CD4-positive, alpha-beta T cell treated with Interleukin-6 for 4 hours (primary cell): ENCODE results near the gene INCA1.
A peak's percentile ranks its signal among the peaks of the same experiment; 100 is the strongest.
"Not testable (repeated sequence)": the region's sequence is repeated elsewhere in the genome, so short reads cannot be mapped to it uniquely, and the experiment has no call there.

Source experiments
- DNase-seq: peaks from one replicate; pipeline ENCODE4 v3.0.0-alpha.2; 2020; ENCODE audit warnings: mixed read lengths

Gene INCA1, protein sequence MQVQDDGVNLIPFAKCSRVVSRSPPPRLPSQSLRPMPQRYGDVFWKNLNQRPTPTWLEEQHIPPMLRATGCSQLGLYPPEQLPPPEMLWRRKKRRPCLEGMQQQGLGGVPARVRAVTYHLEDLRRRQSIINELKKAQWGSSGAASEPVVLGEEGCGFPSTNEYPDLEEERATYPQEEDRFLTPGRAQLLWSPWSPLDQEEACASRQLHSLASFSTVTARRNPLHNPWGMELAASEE

GRCh38 chr17:4997302-4998026 lies at the start of gene INCA1, which contains the start of gene KIF1C:
TSS of gene INCA1 (minus strand) at chr17:4997522. CDS start at chr17:4994437, 3,085 bp downstream.
TSS of gene KIF1C (plus strand) at chr17:4997950. CDS start at chr17:5000247, 2,297 bp downstream.
- DNase-seq: peak; percentile 92

DNA sequence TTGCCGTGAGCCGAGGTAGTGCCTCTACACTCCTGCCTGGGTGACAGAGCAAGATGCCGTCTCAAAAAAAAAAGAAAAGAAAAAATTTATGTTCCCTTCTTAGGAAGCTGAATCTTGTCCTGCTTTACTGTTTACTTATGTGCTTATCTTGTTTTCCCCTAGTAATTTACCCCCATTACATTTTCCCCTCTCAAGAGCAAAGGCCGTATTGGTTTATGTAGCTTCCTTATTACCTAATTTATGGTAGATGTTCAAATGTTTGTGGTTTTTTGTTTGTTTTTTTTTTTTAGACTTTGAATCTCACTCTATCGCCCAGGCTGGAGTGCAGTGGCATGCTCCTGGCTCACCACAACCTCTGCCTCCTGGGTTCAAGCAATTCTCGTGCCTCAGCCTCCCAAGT lies 48.2 kb upstream of the INCA1 start:
- DNase-seq: peak; percentile 36

DNA sequence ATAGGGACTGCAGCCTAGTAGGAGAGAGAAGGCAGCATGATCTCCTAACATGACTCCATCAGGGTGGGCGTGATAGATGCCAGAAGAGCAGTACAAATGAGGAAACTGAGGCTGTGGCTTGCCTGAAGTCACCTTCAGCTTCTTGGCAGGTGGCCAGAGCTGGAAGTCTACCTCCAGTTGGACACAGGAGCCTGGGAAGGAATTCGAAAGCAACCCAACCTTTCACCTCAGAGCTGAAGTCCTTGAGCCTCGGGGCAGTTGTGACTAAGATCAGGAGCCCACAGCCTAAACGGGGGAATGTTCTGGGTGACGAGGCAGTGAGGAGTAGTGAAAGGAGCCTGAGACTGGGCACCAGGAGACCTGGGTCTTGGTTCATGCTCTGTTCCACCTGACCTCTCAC lies 47.3 kb upstream of the INCA1 start:
- DNase-seq: no peak

- no peak for DNase-seq
These were observed 46.2 kb upstream of the INCA1 start for GRCh38 chr17:5043524-5043923.

- DNase-seq: peak; percentile 73
These were observed 45.1 kb upstream of the INCA1 start for GRCh38 chr17:5042157-5043022.

DNA sequence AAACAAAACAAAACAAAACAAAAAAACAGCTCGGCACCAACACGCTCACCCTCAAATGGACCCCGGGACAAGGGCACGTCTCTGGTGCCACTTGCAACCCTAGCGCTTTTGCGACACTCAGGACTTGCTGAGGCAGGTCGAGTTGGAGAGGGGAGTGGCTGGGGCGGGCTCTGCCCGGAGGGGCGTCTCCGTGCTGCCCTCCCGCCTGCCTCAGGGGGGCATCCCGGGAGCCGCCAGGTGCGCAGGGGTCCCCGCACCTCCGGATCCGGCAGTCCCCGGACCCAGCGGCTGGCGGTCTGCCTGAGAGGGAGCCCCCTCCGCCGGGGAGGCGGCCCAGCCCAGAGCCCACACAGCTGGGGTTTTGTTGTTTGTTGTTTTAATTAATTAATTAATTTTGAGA lies 38.0 kb upstream of the INCA1 start, which contains the start of gene SLC52A1:
TSS of gene SLC52A1 (minus strand) at position 112 of the 400 bp plus-strand sequence. CDS start 820 bp downstream, outside the sequence.
- DNase-seq: no peak

- no peak for DNase-seq
These were observed 37.3 kb upstream of the INCA1 start for GRCh38 chr17:5034651-5035050.

DNA sequence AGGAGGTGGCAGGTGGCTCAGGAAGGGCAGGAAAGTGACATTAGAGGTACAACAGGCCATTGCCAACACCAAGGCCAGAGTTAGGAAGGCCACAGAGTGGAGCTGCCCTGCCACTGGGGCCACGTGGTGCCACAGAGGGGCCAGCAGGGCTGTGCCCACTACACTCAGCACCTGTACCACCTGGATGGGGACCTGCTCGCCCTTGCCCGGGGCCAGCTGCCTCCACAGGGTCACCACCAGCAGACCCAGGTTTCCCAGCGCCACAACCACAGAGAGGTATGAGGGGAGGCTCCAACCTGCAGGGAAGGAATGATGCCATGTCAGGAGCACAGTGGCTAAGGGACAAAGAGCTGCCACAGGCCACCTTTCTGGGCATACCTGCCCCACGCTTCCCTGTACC lies 36.7 kb upstream of the INCA1 start:
- no peak for DNase-seq

GRCh38 chr17:5033352-5034015 lies 36.2 kb upstream of the INCA1 start:
- DNase-seq: no peak

GRCh38 chr17:5032865-5033264 lies 35.5 kb upstream of the INCA1 start:
- no peak for DNase-seq

GRCh38 chr17:5031365-5032082 lies 34.2 kb upstream of the INCA1 start:
- peak; percentile 87 for DNase-seq

DNA sequence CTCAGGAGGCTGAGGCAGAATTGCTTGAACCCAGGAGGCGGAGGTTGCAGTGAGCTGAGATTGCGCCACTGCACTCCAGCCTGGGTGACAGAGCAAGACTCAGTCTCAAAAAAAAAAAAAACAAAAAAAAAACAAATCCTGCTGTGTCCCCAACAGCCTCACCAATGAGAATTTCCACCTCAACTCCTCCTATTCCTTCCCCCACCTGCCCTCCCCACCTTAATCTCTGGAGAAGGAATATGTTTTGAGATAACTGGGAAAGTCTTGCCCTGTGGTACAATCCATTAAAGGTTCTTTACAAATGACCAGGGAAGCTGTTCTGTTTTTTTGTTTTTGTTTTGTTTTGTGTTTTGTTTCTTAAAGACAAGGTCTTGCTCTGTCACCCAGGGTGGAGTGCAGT lies 32.8 kb upstream of the INCA1 start:
- DNase-seq: not testable (repeated sequence)

DNA sequence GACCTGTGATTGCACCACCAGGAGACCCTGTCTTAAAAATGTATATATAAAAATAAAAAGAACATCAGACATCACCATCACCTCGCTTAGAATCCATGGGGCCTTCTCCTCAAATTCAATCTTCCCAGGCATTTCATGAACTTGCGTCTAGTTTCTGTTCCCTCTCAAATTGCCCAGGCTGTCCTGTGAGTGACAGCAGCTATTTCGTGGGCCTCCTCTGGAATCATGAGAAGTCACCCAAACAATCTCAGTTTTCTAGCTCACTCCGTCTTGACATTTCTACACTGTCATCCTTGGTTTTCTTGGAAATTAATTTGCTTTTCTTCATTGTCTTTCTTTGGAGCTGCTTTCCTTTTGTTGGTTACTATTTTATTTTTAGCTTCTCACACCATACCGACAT lies 30.6 kb upstream of the INCA1 start:
- no peak for DNase-seq

GRCh38 chr17:5027299-5027698 lies 30.0 kb upstream of the INCA1 start:
- DNase-seq: no peak

DNA sequence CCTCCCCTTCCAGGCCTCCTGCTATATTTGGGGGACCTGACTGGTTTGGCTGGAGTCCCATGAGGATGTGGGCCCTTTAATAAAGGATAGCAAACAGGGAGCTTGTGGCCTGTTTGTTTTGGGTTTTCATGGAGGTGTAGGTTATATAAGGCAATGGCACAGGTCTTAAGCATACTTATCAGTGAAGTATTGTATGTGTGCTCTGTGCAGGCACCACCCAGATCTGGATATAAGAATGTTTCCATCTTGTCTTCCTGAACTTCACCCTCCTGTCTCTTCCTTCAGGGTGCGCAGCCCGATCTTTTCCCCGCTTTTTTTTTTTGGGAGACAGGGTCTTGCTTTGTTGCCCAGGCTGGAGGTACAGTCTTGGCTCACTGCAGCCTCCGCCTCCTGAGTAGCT lies 27.3 kb upstream of the INCA1 start:
- no peak for DNase-seq

DNA sequence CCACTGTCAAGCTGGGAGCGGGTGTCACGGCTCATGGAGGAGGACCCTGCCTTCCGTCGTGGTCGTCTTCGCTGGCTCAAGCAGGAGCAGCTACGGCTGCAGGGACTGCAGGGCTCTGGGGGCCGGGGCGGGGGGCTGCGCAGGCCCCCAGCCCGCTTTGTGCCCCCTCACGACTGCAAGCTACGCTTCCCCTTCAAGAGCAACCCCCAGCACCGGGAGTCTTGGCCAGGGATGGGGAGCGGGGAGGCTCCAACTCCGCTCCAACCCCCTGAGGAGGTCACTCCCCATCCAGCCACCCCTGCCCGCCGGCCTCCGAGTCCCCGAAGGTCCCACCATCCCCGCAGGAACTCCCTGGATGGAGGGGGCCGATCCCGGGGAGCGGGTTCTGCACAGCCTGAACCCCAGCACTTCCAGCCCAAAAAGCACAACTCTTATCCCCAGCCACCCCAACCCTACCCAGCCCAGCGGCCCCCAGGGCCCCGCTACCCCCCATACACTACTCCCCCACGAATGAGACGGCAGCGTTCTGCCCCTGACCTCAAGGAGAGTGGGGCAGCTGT lies 26.3 kb upstream of the INCA1 start:
- no peak for DNase-seq

DNA sequence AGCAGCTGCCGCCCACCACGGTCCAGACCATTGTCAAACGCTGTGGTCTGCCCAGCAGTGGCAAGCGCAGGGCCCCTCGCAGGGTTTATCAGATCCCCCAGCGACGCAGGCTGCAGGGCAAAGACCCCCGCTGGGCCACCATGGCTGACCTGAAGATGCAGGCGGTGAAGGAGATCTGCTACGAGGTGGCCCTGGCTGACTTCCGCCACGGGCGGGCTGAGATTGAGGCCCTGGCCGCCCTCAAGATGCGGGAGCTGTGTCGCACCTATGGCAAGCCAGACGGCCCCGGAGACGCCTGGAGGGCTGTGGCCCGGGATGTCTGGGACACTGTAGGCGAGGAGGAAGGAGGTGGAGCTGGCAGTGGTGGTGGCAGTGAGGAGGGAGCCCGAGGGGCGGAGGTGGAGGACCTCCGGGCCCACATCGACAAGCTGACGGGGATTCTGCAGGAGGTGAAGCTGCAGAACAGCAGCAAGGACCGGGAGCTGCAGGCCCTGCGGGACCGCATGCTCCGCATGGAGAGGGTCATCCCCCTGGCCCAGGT lies 24.9 kb upstream of the INCA1 start:
- no peak for DNase-seq

- DNase-seq: no peak
These were observed 23.2 kb upstream of the INCA1 start for GRCh38 chr17:5020502-5021023.

- peak; percentile 58 for DNase-seq
These were observed 22.2 kb upstream of the INCA1 start for GRCh38 chr17:5019475-5019956.

GRCh38 chr17:5014357-5014756 lies 17.0 kb upstream of the INCA1 start:
- no peak for DNase-seq

DNA sequence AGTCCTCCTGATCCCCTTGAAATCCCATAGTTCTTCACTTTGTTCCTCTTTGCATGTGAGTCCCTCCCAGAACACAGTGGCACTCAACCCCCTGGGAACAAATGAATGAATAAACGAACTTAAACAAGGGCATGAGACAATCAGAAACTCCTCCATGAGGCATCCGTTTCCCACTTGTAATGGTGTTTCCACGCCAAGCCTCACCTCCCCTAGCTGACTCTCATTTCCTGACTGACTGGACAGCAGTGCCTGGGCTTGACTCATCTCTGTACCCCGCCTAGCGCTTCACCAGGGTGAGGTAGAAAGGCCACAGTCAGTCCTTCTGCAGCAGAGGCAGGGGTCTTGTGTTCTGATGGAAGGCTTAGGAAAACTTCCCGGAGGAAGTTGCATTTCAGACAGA lies 14.6 kb upstream of the INCA1 start:
- no peak for DNase-seq
